Type B pancreatic cell (in vitro differentiated cells): ENCODE results near the gene AAMDC. TPM values are rescaled to one million over a fixed set of nuclear protein-coding genes. Genes with fewer than 3 reads are reported as not detected.
"Not testable (repeated sequence)": the region's sequence is repeated elsewhere in the genome, so short reads cannot be mapped to it uniquely, and the experiment has no call there.

Experiments used
- DNase-seq: peaks from one replicate; pipeline ENCODE4 v3.0.0; 2021; ENCODE audit warnings: mixed read lengths; ENCODE audit not compliant: unreplicated experiment; ENCODE audit errors: extremely low spot score
- H3K27ac Mint-ChIP-seq: 2 replicates; pipeline ENCODE4 v1.8.0; 2021; ENCODE audit warnings: mild to moderate bottlenecking, mixed read lengths
- H3K27me3 Mint-ChIP-seq: 2 replicates; pipeline ENCODE4 v1.8.0; 2021; ENCODE audit warnings: mixed read lengths
- H3K36me3 Mint-ChIP-seq: 2 replicates; pipeline ENCODE4 v1.8.0; 2021; ENCODE audit warnings: mixed read lengths
- H3K4me1 Mint-ChIP-seq: one replicate; pipeline ENCODE4 v1.8.0; 2021; ENCODE audit warnings: mixed read lengths; ENCODE audit not compliant: unreplicated experiment
- H3K4me3 Mint-ChIP-seq: 2 replicates; pipeline ENCODE4 v1.8.0; 2021; ENCODE audit warnings: mild to moderate bottlenecking, mixed read lengths
- H3K9me3 Mint-ChIP-seq: 2 replicates; pipeline ENCODE4 v1.8.0; 2021; ENCODE audit warnings: mixed read lengths
- total RNA-seq: library from RNA; stranded (reverse); gene quantifications from 2 replicates; pipeline ENCODE4 v1.2.1, GENCODE V29; 2021; ENCODE audit warnings: low replicate concordance
- TF ChIP-seq, protein P1 (sequence below): fragments of 200-600 bp; sonication (generic); conservative IDR thresholded peaks from 2 replicates; pipeline ENCODE4 v1.5.0; 2021; ENCODE audit warnings: antibody characterized with exemption, mild to moderate bottlenecking

Gene AAMDC
- total RNA-seq, 1 donor from 2014 or later = 33.6 TPM

DNA sequence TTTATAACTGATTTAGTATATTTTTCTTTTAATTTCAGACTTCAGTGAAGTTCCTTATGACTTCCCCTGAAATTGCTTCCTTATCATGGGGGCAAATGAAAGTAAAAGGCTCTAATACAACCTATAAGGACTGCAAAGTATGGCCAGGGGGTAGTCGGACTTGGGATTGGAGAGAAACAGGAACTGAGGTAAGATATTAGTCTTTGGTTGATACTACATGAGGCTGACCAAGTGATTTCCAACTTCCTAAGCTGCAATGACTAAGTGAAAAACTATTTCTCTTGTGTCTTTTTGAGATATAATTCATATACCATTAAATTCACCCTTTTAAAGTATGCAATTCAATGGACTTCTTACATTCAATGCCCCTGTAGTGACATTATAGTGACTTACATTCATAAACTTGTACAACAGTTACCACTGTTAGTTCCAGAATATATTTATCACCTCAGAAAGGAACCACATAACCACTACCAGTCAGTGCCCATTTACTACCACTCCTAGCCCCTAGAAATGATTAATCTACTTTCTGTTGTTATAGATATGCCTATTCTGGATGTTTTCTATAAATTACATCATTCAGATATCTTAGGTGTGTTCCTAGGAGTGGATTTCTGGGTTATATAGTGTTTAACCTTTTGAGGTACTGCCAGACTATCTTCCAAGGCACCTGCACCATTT is 21.6 kb downstream of the AAMDC start:
- Mint-ChIP-seq H3K36me3 (peaks cover 42% of the 10 kb centered on the region), H3K27ac (no peak overlapping the region)

DNA sequence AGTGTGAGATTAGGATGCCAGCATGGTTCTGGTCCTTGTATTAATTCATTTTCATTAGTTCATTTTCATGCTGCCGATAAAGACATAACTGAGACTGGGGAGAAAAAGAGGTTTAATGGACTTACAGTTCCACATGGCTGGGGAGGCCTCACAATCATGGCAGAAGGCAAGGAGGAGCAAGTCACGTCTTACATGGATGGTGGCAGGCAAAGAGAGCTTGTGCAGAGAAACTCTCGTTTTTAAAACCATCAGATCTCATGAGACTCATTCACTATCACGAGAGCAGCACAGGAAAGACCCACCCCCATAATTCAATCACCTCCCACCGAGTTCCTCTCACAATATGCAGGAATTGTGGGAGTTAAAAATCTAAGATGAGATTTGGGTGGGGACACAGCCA is 22.8 kb downstream of the AAMDC start:
- H3K27me3 Mint-ChIP-seq, H3K27ac Mint-ChIP-seq, DNase-seq, H3K4me1 Mint-ChIP-seq, H3K4me3 Mint-ChIP-seq: not testable (repeated sequence)
- H3K9me3 Mint-ChIP-seq = peaks cover 11% of the 10 kb centered on the region
- peaks cover 42% of the 10 kb centered on the region for H3K36me3 Mint-ChIP-seq

More for the DNA sequence above, 21.6 kb downstream of the AAMDC start:
- H3K4me3 Mint-ChIP-seq = no peak overlapping the region
- H3K27me3 Mint-ChIP-seq = no peaks in the 10 kb centered on the region
- no peak for DNase-seq
- peaks cover 11% of the 10 kb centered on the region for H3K9me3 Mint-ChIP-seq
- no peaks in the 10 kb centered on the region for H3K4me1 Mint-ChIP-seq
- TF ChIP-seq, protein P1, sequence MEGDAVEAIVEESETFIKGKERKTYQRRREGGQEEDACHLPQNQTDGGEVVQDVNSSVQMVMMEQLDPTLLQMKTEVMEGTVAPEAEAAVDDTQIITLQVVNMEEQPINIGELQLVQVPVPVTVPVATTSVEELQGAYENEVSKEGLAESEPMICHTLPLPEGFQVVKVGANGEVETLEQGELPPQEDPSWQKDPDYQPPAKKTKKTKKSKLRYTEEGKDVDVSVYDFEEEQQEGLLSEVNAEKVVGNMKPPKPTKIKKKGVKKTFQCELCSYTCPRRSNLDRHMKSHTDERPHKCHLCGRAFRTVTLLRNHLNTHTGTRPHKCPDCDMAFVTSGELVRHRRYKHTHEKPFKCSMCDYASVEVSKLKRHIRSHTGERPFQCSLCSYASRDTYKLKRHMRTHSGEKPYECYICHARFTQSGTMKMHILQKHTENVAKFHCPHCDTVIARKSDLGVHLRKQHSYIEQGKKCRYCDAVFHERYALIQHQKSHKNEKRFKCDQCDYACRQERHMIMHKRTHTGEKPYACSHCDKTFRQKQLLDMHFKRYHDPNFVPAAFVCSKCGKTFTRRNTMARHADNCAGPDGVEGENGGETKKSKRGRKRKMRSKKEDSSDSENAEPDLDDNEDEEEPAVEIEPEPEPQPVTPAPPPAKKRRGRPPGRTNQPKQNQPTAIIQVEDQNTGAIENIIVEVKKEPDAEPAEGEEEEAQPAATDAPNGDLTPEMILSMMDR = no peak

DNA sequence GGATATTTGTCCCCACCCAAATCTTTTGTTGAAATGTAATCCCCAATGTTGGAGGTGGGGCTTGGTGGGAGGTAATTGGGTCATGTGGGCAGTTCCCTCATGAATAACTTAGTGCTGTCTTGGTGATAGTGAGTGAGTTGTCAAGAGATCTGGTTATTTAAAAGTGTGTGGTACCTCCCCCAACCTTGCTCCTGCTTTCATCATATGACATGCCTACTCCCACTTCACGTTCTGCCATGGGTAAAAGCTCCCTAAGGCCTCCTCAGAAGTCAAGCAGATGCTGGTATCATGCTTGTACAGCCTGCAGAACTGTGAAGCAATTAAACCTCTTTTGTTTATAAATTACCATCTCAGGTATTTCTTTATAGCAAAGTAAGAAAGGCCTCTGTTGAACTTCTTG is 30.6 kb downstream of the AAMDC start:
- no peaks in the 10 kb centered on the region for H3K9me3 Mint-ChIP-seq
- TF ChIP-seq, protein P1 = no peak
- H3K27me3 Mint-ChIP-seq = no peaks in the 10 kb centered on the region
- no peaks in the 10 kb centered on the region for H3K4me1 Mint-ChIP-seq
- H3K36me3 Mint-ChIP-seq = peaks cover 36% of the 10 kb centered on the region
- DNase-seq = no peak
- no peak overlapping the region for H3K27ac Mint-ChIP-seq
- no peak overlapping the region for H3K4me3 Mint-ChIP-seq

DNA sequence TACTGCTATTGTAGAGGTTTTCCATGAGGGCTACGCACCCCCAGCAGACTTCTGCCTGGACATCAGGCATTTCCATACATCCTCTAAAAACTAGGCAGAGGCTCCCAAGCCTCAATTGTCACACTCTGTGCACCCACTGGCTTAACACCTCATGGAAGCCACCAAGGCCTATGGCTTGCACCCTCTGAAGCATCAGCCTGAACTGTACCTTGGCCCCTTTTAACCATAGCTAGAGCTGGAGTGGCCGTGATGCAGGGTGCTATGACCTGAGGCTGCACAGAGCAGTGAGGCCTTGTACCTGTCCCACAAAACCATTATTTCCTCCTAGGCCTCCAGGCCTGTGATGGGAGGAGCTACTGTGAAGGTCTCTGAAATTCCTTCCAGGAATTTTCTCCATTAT is 33.9 kb downstream of the AAMDC start:
- no peaks in the 10 kb centered on the region for H3K27me3 Mint-ChIP-seq
- H3K9me3 Mint-ChIP-seq = peaks cover 4% of the 10 kb centered on the region
- no peak for DNase-seq
- H3K4me3 Mint-ChIP-seq = no peak overlapping the region
- no peaks in the 10 kb centered on the region for H3K4me1 Mint-ChIP-seq
- TF ChIP-seq, protein P1 = no peak
- H3K36me3 Mint-ChIP-seq = peaks cover 38% of the 10 kb centered on the region
- H3K27ac Mint-ChIP-seq = no peak overlapping the region

DNA sequence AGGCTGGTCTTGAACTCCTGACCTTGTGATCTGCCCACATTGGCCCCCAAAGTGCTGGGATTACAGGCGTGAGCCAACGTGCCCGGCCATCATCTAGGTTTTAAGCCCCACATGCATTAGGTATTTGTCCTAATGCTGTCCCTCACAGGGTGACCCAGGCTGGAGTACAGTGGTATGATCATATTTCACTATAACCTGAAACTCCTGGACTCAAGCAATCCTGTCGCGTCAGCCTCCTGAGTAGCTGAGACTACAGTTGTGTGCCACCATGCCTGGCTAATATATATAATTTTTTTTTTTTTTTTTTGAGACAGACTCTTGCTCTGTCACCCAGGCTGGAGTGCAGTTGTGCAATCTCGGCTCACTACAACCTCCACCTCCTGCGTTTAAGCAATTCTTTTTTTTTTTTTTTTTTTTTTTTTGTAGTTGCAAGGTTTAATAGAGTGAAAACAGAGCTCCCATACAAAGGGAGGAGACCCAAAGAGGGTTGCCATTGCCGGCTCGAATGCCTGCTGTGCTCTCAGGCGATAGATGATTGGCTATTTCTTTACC is 37.0 kb downstream of the AAMDC start:
- peaks cover 21% of the 10 kb centered on the region for H3K36me3 Mint-ChIP-seq
- H3K9me3 Mint-ChIP-seq, H3K27ac Mint-ChIP-seq, H3K4me3 Mint-ChIP-seq, H3K4me1 Mint-ChIP-seq, DNase-seq, H3K27me3 Mint-ChIP-seq: not testable (repeated sequence)

DNA sequence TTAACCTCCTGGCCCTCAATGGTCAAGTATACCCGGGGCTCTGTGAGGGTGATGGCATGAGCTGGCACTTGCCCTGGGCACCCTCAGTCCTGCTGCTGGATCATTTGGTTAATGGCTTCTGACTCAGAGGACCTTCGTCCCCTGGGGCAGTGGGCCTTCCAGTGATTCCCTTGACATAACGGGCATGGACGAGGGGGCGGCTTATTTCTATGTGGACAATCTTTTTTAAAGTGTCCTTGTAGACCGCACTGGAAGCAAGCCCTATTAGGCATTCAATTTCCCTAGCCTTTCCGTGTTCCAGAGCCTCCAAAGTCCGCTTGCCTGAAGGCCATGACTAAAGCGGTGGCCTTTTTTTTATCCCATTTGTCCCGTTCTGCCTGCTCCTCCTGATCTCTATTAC is 40.5 kb downstream of the AAMDC start:
- DNase-seq, H3K27me3 Mint-ChIP-seq, H3K4me3 Mint-ChIP-seq, H3K4me1 Mint-ChIP-seq, H3K9me3 Mint-ChIP-seq, H3K27ac Mint-ChIP-seq: not testable (repeated sequence)
- peaks cover 13% of the 10 kb centered on the region for H3K36me3 Mint-ChIP-seq

DNA sequence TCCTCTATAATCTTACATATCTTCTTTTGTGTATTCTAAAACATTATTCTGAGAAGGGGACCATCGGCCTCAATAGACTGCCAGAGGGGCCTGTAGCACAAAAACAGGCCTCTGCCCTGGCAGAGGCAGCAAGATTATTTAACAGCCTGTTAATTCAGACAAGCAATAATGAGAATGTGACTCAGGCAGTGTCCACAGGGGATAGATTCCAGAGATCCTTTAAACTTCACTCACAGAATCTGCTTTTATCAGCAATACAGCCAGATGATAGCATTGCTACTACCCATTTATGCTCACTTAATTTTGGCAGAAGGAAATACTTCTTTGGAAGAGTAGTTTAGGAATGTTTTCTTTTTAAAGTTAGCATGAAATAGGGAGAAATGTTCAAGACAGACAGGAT is 44.9 kb downstream of the AAMDC start:
- H3K4me3 Mint-ChIP-seq = no peak overlapping the region

More for the DNA sequence above, 44.9 kb downstream of the AAMDC start:
- no peaks in the 10 kb centered on the region for H3K27me3 Mint-ChIP-seq
- no peak overlapping the region for H3K27ac Mint-ChIP-seq
- no peaks in the 10 kb centered on the region for H3K9me3 Mint-ChIP-seq
- H3K36me3 Mint-ChIP-seq = peaks cover 12% of the 10 kb centered on the region
- DNase-seq = no peak
- H3K4me1 Mint-ChIP-seq = no peaks in the 10 kb centered on the region
- TF ChIP-seq, protein P1 = no peak
